Muscle of leg (tissue), 11 donors: ENCODE data around the gene PLCD1. TPM values are rescaled to one million over a fixed set of nuclear protein-coding genes. Genes with fewer than 3 reads are reported as not detected.

Experiments used
- DNase-seq: peaks from one replicate; pipeline ENCODE4 v3.0.0; 2013
- H3K27ac ChIP-seq: one replicate; pipeline ENCODE4 v1.5.1; 2013; ENCODE audit warnings: mild to moderate bottlenecking, low read length, control low read depth
- H3K27me3 ChIP-seq: one replicate; pipeline ENCODE4 v1.6.1; 2013; ENCODE audit warnings: low read length; ENCODE audit not compliant: control insufficient read depth, insufficient read depth
- H3K36me3 ChIP-seq: one replicate; pipeline ENCODE4 v1.6.1; 2013; ENCODE audit warnings: low read length; ENCODE audit not compliant: control insufficient read depth, insufficient read depth
- H3K4me1 ChIP-seq: one replicate; pipeline ENCODE4 v1.6.1; 2013; ENCODE audit warnings: low read length; ENCODE audit not compliant: control insufficient read depth, insufficient read depth
- H3K4me3 ChIP-seq: one replicate; pipeline ENCODE4 v1.5.1; 2013; ENCODE audit warnings: low read length, control low read depth
- H3K9me3 ChIP-seq: replicated peaks from 2 replicates; pipeline ENCODE4 v1.6.1; 2013; ENCODE audit warnings: low read depth, low read length; ENCODE audit not compliant: control insufficient read depth
- WGBS: methylation state at CpG from one replicate; pipeline ENCODE4 v1.1.5; 2013; ENCODE audit warnings: missing lambda C conversion rate; ENCODE audit not compliant: insufficient coverage; 5-methylcytosine and 5-hydroxymethylcytosine counted together
- polyA plus RNA-seq, 8 donors: library from polyadenylated mRNA; unstranded; fragments of 120-200 nt; gene quantifications; one replicate each; pipeline versions ENCODE4 v1.2.1 to v1.2.3, GENCODE V29; 2013; ENCODE audit warnings: inconsistent platforms in 1 of 8, low replicate concordance in 1 of 8; ENCODE audit not compliant: insufficient read length in 8 of 8, insufficient read depth in 1 of 8
- total RNA-seq: library from RNA; stranded (reverse); fragments of 120-200 nt; gene quantifications from one replicate; pipeline ENCODE4 v1.2.4, GENCODE V29; 2013

Gene PLCD1
- total and polyA plus RNA-seq, 9 donors: 7.9 to 16.4 (median 10.9) TPM

DNA sequence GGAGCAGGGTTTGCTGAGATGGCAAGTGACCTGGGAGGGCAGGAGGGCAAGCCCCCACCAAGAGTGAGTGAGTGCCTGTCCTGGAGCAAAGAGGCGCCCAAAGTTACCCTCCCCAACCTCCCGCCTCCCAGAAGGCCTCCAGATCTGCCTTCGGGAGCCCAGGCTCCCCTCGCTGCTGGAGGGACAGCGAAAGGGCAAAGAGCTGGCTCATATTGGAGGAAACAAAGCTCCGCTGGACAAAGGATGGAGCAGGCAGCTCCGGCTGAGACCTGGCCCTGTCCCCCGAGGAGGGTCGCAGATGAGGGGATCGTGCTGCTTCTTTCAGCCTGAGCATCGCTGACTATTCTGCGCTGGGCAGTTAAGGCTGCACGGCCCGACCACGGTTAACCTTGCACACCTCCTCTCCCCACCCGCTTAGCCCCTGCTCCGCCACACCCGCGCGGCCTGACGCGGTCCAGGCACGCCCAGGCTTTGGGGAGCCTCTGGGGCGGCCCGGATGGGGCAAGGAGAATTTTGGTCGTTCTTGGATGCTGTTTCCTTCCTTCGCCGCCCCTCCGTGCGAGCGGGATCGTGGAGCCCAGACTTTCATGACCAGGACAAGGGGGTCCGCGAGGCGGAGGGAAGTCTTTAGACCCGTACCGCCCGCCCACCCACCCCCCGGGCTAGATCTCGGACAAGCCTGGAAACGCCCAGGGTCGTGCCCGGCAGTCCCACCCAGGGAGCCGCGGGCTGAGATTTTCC, 651 bp downstream of the PLCD1 start:
- DNase-seq: no peak
- Histone ChIP-seq H3K27me3 (peaks cover 15% of the 10 kb centered on the region), H3K4me1 (peaks cover 33% of the 10 kb centered on the region), H3K4me3 (peak overlapping the region; percentile 76), H3K36me3 (no peaks in the 10 kb centered on the region), H3K9me3 (no peaks in the 10 kb centered on the region), H3K27ac (peak overlapping the region; percentile 47)
- 7% methylated on average over 21 of the region's 45 CpGs for WGBS

- H3K9me3 ChIP-seq: no peaks in the 10 kb centered on the region
- 90% methylated on average over 4 of the region's 6 CpGs for WGBS
- H3K4me3 ChIP-seq: no peak overlapping the region
These were observed 1.7 kb downstream of the PLCD1 start for GRCh38 chr3:38027466-38028465.

DNA sequence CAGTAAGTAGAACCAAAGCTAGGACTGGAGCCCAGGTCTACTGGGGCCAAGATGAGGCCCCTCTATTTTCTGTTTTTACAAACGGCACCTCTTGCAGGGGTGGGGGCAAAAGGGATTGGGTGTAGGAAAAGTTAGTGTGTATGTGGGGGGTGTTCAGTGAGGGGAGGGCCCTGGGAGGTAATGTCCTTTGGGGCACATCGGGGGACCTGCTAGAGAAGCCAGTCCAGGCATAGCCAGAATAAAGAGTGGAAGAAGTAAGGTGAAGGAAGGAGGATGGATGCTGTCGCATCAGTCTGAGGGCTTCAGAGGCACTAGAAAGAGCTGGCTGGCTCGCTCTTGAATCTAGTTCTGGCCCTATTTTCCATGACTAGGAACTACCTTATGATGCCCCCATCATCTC, 2.6 kb downstream of the PLCD1 start:
- 64% methylated on average over 3 of the region's 4 CpGs for WGBS

More at GRCh38 chr3:38027466-38028465, 1.7 kb downstream of the PLCD1 start:
- Histone ChIP-seq H3K36me3 (no peaks in the 10 kb centered on the region), H3K27ac (no peak overlapping the region), H3K27me3 (peaks cover 15% of the 10 kb centered on the region), H3K4me1 (peaks cover 34% of the 10 kb centered on the region)
- DNase-seq: no peak

DNA sequence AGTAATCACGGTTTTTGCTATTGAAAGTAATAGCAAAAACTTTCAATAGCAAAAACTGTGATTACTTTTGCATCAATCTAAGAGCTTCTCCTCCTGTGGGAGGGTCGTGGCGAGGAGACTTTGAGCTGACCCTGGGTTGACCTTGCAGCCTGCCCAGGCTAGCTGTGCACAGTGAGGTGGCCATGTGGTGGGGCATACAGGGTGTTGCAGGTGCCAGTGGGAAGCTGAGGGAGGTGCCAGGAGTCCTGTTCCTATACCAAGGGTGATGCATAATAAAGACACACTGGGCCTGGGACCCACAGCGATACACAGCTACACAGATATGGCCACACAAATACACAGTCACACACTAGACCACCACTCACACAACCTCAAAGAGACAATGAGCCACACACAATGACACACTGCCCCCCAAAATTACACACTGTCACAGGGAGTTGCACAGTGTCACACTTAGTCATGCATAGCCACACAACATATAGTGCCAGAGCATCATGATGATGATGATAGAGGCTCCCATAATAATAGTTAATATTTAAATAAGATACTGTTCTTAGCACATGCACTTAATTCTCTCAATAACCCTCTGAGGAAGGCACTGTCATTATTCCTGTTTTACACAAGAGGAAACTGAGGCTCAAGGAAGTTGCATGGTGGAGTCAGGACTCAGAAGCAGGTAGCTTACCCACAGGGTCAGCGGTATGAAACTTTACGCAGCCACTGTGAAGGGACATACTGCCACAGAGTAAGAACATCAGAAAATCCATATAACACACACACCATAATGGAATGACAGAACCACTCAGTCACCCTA, 6.3 kb downstream of the PLCD1 start:
- 100% methylated on average over 2 of the region's 6 CpGs for WGBS
- no peak overlapping the region for H3K4me3 ChIP-seq
- H3K27me3 ChIP-seq: no peaks in the 10 kb centered on the region
- no peak overlapping the region for H3K27ac ChIP-seq
- peaks cover 11% of the 10 kb centered on the region for H3K4me1 ChIP-seq
- no peaks in the 10 kb centered on the region for H3K9me3 ChIP-seq
- DNase-seq: peak; percentile 16
- peaks cover 19% of the 10 kb centered on the region for H3K36me3 ChIP-seq

More for the DNA sequence above, 2.6 kb downstream of the PLCD1 start:
- Histone ChIP-seq H3K27me3 (peaks cover 15% of the 10 kb centered on the region), H3K36me3 (no peaks in the 10 kb centered on the region), H3K4me1 (peaks cover 34% of the 10 kb centered on the region), H3K9me3 (no peaks in the 10 kb centered on the region), H3K27ac (no peak overlapping the region), H3K4me3 (no peak overlapping the region)
- DNase-seq: no peak

DNA sequence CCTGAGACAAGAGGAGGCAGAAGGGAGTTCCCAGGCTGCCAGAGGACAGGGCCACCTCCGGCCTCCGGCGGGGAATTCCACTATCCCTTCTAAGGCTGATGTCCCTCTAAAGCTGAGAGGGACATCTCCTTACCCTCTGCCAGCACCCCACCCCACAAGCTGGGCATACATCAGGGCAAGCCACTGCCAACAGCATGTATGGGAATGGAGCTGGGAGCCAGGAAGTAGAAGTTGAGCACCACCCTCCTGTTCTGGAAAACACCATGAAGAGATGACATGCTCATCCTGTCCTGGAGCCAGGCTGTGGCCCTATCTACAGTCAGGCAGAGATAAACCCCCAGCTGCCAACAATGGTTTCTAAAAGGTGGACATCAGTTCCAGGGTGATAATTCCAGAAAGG, 7.1 kb downstream of the PLCD1 start:
- no peaks in the 10 kb centered on the region for H3K9me3 ChIP-seq
- H3K36me3 ChIP-seq: peaks cover 27% of the 10 kb centered on the region
- no CpG with 5 or more reads among the region's 3 CpGs for WGBS
- H3K27ac ChIP-seq: no peak overlapping the region
- peaks cover 11% of the 10 kb centered on the region for H3K4me1 ChIP-seq
- H3K4me3 ChIP-seq: no peak overlapping the region
- no peaks in the 10 kb centered on the region for H3K27me3 ChIP-seq
- DNase-seq: peak; percentile 17

DNA sequence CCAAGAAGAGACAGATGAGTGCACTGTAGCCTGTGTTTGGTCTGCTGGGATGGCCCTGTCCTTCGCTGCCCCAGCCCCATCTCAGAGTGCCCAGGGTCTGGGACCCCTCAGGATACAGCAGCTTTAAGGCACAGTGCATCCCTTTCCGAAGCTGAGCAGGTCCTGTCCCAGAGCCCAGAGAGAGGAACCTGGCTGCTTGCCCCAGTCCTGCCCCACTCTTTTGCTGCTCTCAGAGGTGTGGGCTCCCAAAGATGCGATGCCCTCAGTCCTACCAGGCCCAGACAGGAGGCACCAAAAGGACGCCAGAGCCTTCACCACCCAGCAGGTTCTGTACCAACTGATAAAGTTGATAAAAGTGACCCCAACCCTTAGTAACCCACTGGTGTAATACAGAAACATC, 8.2 kb downstream of the PLCD1 start:
- WGBS: 100% methylated on average over 2 of the region's 4 CpGs
- Histone ChIP-seq H3K4me3 (no peak overlapping the region), H3K27ac (no peak overlapping the region), H3K9me3 (no peaks in the 10 kb centered on the region), H3K4me1 (peaks cover 11% of the 10 kb centered on the region), H3K27me3 (no peaks in the 10 kb centered on the region), H3K36me3 (peaks cover 38% of the 10 kb centered on the region)
- DNase-seq: no peak

- H3K27me3 ChIP-seq: no peaks in the 10 kb centered on the region
- H3K4me3 ChIP-seq: no peak overlapping the region
- DNase-seq: no peak
- H3K36me3 ChIP-seq: peaks cover 46% of the 10 kb centered on the region
- 96% methylated on average over 2 of the region's 3 CpGs for WGBS
- peaks cover 5% of the 10 kb centered on the region for H3K4me1 ChIP-seq
- H3K9me3 ChIP-seq: no peaks in the 10 kb centered on the region
- no peak overlapping the region for H3K27ac ChIP-seq
These were observed 9.1 kb downstream of the PLCD1 start for GRCh38 chr3:38020342-38020726.

DNA sequence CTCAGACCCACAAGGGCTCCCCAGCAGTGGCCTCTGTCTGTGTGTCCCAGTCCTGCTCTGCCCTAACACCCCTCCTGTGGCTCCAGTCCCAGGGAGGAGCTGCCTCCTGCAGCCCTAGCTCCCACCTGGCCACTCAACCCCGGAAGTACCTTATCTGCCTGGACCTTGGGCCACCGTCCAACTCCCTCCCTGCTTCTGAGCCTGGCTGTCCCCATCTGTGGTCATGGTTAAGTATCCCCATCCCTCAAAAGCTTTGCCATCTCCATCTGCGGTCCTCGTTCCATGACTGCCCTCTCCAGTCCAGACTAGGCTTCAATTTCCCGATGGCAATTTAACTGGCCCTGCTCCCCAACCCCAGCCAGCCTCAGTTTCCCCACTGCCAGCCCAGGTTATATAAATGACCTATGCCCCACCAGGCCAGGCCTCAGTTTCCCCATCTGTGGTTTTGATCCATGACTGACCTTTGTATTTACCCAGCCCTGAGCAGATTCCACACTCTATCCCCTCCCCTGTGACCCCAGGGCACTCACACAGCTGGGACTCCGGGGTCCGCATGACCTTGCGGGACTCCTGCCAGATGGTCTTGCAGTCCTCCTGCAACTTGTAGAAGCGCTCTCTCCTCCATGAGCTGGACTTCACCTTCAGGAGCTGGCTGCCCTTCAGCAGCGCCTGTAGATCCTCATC, 9.6 kb downstream of the PLCD1 start:
- Histone ChIP-seq H3K27me3 (no peaks in the 10 kb centered on the region), H3K4me1 (peaks cover 5% of the 10 kb centered on the region), H3K9me3 (no peaks in the 10 kb centered on the region), H3K4me3 (no peak overlapping the region), H3K36me3 (peaks cover 48% of the 10 kb centered on the region), H3K27ac (no peak overlapping the region)
- no peak for DNase-seq
- WGBS: 92% methylated on average over 10 of the region's 10 CpGs
